ENCODE data around the gene GLCCI1.

DNA sequence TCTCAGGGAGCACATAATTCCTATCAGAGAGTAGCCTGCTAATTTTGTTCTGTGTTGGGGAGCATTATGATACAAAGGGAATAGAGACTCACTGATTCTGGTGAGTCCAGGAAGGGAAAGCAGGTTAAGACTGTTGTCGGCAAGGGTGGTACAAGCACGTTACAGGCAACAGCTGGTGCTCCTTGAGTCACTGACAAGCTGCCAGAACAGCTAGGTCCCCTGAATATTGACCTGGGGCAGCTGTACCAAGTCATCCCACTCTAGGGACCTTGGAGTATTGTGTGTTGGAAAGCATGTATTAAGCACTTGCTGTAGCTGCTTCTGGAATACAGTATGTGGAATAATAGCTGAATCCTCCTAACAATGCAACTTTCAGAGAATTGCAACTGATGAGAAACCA lies 37.0 kb upstream of the GLCCI1 start:
- TF ChIP-seq, protein P1, sequence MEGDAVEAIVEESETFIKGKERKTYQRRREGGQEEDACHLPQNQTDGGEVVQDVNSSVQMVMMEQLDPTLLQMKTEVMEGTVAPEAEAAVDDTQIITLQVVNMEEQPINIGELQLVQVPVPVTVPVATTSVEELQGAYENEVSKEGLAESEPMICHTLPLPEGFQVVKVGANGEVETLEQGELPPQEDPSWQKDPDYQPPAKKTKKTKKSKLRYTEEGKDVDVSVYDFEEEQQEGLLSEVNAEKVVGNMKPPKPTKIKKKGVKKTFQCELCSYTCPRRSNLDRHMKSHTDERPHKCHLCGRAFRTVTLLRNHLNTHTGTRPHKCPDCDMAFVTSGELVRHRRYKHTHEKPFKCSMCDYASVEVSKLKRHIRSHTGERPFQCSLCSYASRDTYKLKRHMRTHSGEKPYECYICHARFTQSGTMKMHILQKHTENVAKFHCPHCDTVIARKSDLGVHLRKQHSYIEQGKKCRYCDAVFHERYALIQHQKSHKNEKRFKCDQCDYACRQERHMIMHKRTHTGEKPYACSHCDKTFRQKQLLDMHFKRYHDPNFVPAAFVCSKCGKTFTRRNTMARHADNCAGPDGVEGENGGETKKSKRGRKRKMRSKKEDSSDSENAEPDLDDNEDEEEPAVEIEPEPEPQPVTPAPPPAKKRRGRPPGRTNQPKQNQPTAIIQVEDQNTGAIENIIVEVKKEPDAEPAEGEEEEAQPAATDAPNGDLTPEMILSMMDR (IDR thresholded peaks at IDR 0.05; ENCODE audit: insufficient read depth, low read length, poor library complexity, severe bottlenecking) = no peak
- no peak for TF ChIP-seq EZH2phosphoT487 (conservative IDR thresholded peaks at IDR 0.05; ENCODE audit: low read length)
